T follicular helper cell (primary cell): ENCODE results near the gene GADD45G.

Experiments used
- DNase-seq: peaks from one replicate; pipeline ENCODE4 v3.0.0-alpha.2; 2020; ENCODE audit warnings: low read depth
- total RNA-seq, 2 experiments: gene quantifications; one replicate each; lab custom pipeline; 2026; lab: John Stamatoyannopoulos, UW

Gene GADD45G, protein sequence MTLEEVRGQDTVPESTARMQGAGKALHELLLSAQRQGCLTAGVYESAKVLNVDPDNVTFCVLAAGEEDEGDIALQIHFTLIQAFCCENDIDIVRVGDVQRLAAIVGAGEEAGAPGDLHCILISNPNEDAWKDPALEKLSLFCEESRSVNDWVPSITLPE
- 3.4 to 4.2 reads per million in 2 experiments for total RNA-seq

DNA sequence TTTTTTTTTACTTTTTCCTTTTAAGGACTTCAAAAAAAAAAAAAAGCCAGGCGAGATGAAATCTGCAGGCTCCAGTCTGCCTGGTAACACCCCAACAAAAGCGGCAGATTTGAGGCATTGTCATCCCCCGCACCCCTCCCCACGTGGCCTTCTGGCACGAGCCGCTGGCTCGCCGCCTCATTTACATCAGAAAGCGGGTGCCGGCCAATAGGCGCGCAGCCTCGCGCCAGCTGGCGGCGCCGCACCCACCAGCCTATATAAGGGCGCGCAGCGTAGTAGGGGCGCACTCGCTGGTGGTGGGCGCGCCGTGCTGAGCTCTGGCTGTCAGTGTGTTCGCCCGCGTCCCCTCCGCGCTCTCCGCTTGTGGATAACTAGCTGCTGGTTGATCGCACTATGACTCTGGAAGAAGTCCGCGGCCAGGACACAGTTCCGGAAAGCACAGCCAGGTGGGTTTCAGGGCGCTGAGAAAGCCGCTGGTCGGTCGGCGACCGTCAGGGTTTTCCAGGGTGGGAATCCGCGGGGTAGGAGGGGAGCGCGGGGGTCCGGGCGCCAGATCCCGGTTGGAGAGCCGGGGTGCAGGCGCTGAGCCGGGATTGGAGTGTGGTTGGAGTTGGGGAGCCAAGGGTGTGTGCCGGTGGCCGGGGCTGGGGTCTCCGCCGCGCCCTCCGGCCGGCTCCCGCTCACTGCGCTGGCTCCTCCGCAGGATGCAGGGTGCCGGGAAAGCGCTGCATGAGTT lies at the start of gene GADD45G:
TSS of gene GADD45G (plus strand) at position 284 of the 736 bp plus-strand sequence. CDS start at position 394, 110 bp downstream.
- DNase-seq, result peak; percentile 87

DNA sequence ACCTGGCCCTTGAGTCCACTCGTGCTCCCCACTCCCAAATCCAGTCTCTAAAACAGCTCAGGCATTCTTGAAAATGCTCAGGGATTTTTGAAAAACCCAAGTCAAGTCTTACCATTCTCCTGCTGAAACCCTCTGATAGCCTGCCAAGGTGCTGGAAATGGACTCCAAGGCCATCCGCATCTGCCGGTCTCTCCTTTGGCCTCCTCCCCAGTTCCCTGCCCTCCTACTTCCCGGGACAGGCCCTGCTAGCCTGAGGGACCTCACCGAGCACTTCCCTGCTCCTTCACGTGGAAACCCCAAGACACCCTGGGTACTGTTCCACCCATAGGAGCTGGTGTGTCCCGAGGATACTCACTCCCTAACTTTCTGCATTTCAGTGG lies 49.8 kb upstream of the GADD45G start:
- DNase-seq, result no peak

DNA sequence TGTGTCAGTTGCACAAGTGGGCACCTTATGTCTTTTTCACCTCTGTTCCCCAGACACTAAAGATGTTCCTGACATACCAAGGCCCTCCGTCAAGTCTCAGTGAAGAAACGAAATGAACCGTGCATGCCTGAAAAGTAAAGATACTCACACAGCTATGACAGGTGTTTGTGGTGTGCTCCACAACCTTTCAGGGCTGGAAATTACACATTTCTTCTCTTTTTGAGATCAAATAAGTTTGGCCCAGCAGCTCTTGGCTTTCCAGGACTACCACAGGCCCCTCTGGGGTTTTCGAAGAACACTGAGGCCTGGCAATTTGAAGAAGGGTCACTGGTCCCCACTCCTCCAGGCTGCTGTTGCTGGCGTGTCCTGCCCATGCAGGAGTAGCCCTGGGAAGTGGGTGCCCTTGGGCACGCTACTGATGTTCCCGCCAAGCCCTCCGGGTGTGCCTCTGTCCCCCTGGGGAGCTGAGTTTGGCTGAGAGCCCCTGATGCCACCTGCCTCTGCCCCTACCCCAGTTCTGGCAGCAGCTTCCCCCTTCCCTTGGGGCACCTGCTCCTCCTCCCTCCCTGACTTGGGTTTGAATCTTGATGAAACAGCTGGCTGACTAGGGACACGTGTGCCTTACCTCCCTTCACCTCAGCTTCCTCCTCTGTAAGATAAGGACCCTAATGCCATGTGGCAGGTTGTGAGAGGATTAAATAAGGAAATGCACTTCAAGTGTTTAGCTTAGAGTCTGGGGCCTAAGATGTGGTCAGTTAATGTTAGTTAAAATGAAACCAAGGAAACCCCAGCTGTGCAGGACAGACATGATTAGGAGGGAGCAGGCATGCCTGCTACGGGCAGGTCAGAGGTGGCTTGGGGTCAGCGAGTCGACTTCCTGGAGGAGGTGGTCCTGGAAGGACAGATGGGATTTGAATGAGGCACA lies 49.1 kb upstream of the GADD45G start:
- DNase-seq, result no peak

DNA sequence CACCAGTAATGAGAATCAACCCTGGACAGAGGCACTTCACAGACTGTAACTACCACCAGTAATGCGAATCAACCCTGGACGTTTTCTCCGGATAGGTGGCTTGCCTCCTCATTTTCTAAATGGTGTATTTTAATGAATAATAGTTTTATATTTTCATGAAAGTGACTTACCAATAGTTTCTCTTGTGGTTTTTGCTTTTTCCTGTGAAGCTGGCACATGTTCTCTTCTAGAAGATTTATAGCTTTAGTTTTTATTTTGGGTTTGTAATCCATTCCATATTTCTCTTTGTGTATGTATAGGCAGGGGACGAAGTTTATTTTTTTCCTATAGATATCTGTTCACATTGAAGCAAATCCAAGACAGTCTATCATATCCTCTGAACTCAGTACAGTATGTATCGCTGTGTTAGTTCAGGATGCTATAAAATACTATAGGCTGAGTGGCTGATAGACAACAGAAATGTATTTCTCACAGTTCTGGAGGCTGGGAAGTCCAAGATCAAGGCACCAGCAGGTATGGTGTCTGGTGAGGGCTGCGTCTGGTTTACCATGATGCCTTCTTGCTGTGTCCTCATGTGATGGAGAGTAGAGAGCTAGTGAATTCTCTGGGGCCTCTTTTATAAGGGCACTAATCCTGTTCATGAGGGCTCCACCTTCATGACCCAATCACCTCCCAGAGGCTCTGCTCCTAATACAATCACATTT lies 46.5 kb upstream of the GADD45G start:
- DNase-seq, result no peak

DNA sequence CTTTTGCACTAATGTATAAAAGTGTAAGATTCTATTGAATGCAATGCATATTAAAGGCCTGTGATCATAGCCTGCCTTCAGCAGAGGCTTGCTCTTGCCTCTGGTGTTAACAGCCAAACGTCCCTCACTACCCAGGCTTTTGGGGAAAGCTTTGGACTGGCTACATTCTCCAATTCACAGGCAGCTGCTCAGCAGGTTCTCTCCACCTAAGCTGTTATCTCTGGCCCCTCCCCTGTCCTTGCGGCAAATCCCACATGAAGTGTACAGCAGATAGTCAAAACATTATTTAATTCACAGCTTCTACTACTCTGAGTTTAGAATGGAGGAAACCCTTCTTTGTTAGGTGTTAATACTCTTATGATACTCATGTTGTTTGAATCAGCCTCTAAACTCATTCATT lies 45.9 kb upstream of the GADD45G start:
- no peak for DNase-seq

DNA sequence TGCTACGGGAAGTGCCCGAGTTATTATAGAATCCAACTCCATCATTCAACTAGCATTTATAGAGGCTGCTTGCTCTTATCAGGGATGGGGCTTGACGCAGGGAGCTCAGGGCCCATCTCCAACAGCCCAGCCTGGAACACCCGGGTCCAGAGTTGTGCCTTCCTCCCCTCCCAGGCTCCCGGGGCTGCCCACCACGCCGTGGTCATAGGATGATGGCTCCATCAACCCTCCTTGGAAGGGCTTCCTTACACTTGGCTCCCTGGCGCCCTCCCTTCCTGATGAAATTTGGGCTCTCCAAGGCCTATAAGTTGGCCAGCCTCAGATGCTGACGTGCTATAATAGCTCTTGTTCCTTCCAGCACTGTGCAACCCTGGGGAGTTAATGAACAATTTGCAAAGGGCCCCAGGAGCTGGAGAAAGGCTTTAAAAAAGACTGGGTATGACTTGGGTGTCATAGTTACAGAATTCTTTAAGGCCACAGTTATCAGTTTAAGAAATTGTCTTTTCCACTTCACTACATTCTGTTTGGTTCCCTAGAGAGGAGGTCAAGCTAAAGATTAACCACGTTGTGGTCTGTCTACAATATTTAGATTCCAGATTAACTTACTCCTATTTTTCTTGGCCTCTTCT lies 42.5 kb upstream of the GADD45G start:
- DNase-seq, result no peak

DNA sequence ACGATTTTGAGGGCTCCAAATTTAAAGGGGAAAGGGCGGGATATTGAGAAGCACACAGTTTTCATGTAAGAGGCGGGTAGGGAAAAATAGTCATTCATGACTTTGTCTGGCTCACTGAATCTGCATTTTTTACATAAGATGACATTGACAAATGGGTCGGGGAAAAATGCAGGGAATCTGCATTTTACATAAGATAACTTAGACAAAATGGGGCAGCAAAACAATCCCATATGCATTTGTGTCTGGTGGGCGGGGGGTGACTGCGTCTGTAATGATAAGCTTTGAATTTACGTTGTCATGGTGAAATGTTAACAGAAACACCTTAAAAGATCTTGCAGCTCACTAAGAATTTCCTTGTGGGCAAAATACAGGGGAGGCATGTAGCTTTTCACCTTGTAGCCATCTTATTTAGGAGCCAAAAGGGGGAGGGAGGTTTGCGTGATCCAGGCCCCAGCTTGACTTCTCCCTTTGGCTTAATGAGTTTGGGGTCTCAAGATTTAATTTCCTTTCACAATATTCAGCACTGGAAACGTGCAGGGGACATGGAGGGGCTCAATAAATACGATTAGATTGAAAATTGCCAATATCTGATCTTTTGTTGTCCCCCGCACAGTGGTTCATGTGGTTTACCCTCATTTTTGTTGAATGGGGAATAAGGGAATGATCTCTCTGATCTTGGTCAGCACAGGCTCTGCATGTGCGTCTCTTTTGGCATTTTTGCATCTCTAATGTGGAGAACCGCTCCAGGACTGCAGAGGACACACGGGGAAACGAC lies 41.1 kb upstream of the GADD45G start:
- DNase-seq, result no peak

DNA sequence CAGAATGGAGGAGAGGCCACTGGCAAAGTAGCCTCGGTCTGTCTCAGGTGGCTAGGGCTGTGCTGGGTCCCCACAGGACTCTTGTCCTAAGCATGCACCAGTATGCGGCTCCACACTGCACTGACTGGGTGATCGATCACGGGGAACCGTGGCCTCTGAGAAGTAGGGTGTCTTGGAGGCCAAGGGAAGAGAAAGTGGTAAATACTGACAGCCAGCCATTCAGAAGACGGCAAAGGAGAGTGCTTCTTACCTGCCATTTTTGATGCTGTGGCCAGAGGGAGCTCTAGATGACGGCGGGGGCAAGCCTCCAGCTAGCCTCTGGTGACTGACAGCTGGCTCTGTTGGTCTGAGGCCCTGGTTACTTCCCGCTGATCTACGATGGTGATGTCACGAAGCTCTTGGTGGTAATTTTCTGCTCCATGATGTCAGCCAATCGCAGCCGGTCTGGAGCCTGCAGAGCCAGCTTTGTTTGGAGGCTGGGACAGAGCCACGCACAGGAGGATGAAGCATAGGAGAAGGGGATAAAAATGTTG lies 40.4 kb upstream of the GADD45G start:
- no peak for DNase-seq

DNA sequence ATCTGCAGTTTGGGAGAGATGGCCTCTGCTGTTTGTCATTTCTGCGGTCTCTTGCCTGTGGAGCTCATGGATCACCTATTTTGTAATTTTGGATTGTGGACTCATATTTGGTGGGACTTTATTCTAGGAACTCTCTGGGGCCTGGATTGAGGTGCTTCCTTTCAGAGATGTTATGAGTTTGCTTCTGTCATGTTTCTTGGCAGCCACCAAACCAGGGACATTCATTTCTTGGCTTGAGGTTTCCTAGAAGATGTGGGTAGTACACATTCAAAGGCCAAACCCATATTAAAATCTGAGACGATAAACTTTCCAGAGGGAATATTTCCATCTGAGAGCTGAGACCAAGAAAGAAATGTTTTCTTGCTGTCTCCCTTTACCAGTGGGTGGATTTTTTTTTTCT lies 37.2 kb upstream of the GADD45G start:
- DNase-seq, result no peak

DNA sequence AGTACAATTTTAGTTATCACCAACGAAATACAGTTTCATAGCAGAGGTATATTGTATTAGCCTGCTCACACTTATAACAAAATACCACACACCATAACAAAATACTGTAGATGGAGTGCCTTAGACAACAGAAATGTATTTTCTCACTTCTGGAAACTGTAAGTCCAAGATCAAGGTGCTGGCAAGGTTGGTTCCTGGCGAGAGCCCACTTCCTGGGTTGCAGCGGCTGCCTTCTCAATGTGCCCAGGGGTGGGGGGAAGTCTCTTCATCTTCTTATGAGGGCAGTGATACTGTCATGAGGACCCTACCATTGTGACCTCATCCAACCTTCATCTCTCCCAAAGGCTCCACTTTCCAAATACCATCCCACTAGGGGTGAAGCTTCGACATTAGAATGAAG lies 30.5 kb upstream of the GADD45G start:
- DNase-seq, result no peak

DNA sequence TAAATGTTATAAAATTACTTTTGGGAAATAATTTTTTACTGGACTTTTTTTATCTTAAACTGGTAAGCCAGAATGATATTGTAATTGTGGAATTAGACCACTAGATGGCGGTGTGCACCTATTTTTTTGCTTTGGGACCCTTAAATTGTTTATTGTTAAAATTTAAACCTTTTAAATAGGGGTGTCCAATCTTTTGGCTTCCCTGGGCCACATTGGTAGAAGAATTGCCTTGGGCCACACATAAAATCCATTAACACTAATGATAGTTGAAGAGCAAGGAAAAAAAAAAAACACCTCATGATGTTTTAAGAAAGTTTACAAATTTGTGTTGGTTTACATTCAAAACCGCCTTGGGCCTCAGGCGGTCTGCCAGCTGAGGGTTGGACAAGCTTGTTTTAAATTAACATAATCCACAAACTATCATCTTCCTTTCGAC lies 28.4 kb upstream of the GADD45G start:
- no peak for DNase-seq

DNA sequence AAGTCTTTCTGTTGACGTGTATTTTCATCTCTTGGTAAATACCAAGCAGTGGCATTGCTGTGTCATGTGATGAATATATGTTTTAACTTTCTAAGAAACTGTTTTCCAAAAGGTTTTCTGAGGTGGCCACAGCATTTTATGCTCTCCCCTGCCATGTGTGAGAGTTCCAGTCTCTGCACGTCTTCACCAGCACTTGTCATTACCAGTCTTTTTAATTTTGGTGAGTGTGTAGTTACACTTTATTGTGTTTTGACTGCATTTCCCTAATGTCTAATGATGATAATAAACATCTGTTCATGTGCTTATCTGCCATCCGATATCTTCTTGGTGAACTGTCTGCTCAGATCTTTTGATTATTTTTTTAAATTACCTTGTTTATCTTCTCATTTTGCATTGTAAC lies 27.4 kb upstream of the GADD45G start:
- no peak for DNase-seq

DNA sequence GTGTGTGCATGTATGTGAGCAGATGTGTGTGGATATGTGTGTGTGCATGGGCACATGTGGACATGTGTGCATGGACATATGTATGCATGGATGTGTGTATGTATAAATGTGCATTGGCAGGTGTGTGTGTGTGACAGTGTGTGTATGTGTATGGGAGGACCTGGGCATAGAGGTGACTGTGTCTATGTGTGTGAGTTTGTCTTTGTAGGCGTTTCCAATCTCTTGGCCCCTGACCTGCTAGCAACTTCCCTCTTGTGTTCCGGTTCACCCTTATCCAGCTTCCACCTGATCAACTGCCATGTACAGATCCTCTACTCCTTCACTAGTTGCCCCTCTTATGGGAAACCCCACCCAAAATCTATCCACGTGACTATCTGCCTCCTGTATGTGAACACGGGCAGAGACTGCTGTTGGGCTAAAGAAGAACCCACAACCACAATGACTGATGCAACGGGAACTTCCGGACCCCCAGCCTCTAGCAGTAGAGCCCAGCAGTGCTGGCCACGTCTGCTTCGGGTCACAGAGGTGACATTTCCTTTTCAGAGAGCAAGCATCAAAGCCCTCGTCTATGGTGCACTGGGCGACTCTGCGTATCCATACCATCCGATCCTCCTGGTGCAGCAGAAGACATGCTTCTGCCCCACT lies 24.9 kb upstream of the GADD45G start:
- no peak for DNase-seq

DNA sequence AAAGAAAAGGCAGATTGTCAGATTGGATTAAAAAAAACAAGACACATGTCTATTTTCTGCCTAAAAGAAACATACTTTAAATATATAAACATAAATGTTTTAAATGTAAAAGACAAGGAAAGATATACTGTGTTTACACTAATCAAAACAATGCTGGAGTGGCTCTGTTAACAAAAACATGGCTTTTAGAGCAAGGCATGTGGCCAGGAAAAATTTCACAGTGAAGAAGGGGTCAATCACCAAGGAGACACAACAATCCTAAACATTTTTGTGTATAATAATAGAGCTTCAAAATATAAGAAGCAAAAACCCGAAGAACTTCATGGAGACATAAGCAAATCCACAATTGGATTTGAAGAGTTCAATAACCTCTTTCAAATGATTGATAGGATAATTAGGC lies 18.5 kb upstream of the GADD45G start:
- no peak for DNase-seq

DNA sequence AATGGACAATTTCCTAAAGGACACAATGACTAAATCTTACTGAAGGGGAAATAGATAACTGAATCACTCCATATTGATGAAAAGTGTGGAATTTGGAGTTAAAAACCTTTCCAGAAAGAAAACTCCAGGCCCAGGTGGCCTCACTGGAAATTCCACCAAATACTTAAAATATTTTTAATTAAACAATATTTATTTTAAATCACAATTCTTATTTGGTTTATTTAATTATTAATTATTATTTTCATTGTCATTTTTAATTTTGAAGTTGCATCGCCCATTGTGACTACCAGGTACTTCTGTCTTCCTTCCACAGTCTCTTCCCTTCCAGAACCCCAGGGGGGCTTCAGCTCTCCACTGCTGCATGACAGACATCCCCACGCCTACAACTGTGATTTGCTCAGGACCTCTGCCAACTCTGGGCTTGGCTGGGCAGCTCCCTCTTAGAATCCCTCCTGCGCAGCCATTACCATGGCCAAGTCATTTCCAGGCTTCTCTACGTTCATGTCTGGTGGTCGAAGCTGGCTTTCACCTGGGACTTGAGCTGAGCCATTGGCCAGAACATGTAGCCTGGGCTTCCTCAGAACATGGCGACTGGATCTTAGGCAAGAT lies 16.4 kb upstream of the GADD45G start:
- no peak for DNase-seq

DNA sequence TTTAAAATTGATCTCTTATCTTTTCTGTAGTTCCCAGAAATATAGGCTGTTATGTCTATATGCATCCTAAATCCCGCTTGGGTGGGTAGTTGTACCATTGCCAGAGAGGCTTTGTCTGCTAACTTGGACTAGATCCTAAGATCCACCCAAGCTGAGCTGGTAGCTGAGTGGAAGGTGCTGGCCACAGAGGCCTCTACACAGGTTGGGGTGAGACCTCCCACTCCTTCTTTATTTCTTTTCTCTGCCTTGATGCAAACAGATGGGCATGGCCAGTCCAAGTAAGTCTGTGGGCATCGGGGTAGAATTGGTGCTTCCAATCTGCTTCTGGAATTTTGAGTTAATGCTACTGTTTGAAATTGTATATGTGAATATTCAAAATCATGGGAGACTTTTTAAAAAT lies 14.4 kb upstream of the GADD45G start:
- DNase-seq, result no peak

DNA sequence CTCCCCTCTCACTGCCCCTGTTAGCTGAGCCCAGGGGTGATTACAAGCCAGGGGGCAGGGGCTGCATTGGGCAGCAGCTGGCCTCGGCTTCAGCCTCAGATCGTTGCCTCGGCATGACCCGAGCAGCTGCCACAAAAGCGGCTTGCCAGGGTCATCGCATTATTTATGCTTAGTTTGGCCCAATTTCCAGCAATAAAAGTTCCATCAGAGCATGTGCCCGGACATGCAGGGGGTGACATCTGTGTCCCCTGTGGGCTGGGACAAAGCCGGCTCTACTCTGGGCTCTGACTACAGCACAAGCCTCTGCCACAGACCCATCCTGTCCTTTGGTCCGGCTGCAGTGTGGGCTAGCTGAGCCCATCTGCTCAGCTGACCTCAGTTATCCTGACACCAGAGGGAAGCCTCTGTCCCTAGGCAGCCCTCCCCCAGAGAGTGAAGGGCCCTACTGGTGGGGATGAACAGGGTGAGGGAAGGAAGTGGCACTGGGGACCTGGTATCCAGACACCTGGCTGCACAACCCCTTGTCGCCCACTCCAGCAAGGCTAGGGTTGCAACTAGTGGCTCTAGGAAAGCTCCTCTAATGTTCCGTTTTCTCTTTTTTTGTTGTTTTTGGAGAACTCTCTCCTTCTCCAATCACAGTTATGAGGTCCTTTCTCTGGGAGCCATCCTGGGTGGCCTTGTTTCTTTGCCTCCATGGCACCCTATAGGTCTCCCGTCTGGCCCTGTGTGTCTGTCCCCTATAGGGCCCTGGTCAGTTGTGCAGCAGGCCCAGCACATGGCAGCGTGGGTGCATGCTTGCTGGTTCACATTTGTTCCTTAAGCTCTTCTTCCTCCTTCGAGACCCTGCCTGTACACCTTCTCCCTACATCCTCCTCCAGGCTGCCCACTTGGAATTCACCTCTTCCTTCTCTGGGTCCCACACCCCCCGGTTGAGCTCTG lies 13.3 kb upstream of the GADD45G start:
- DNase-seq, result no peak

DNA sequence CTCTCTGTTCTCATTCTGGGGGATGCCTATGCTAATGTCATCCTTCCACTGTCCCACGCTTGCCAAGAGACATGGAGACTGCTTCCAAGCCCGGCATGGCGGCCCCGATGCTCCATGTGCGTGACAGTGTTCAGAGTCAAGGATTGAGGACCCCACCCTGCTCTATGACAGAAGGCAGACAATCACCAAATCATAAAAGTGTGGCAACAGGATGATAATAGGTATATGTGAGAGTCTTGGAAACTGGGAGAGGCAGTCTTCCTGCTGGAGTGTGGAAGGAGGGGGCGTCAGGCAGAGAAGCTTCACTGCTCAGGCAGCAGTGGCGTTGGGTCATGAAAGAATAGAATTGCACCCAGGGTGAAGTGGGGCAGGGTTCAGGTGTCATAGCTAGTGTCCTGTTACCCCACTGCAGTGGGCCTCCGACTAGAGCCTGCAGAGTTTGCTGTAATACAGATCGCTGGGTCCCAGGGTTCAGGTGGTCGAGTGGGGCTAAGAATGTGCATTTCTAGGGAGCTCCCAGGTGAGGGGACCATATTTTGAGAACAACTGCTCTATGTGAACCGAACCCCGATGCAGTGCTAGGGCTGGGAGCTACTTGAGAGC lies 12.5 kb upstream of the GADD45G start:
- no peak for DNase-seq
